ENCODE measurements around the gene SLC6A11.

Gene SLC6A11

GRCh38 chr3:10772271-10773161 is 43.5 kb upstream of the SLC6A11 start:
- Histone ChIP-seq H3K4me3 (ENCODE audit: low read depth, low read length) (no peak overlapping the region), H3K9me3 (ENCODE audit: severe bottlenecking) (peaks cover 2% of the 10 kb centered on the region), H3K27ac (no peak overlapping the region), H3K27me3 (ENCODE audit: insufficient read depth, low read depth, severe bottlenecking) (no peaks in the 10 kb centered on the region), H3K36me3 (no peaks in the 10 kb centered on the region)
- TF ChIP-seq CTCF (IDR thresholded peaks at IDR 0.05; ENCODE audit: low read depth, low read length): peak; percentile 54
- peak; percentile 53 for DNase-seq

- no peaks in the 10 kb centered on the region for H3K27me3 ChIP-seq (ENCODE audit: insufficient read depth, low read depth, severe bottlenecking)
Observed at GRCh38 chr3:10774129-10774670, 41.8 kb upstream of the SLC6A11 start.

GRCh38 chr3:10774825-10775224 is 41.2 kb upstream of the SLC6A11 start:
- Histone ChIP-seq H3K36me3 (no peaks in the 10 kb centered on the region), H3K27me3 (ENCODE audit: insufficient read depth, low read depth, severe bottlenecking) (no peaks in the 10 kb centered on the region), H3K4me3 (ENCODE audit: low read depth, low read length) (no peak overlapping the region), H3K9me3 (ENCODE audit: severe bottlenecking) (peaks cover under 1% of the 10 kb centered on the region), H3K27ac (no peak overlapping the region)
- no peak for TF ChIP-seq CTCF (IDR thresholded peaks at IDR 0.05; ENCODE audit: low read depth, low read length)
- DNase-seq: no peak

More at GRCh38 chr3:10774129-10774670, 41.8 kb upstream of the SLC6A11 start:
- no peak for DNase-seq
- H3K4me3 ChIP-seq (ENCODE audit: low read depth, low read length): no peak overlapping the region
- H3K9me3 ChIP-seq (ENCODE audit: severe bottlenecking): peaks cover 2% of the 10 kb centered on the region
- no peak for TF ChIP-seq CTCF (IDR thresholded peaks at IDR 0.05; ENCODE audit: low read depth, low read length)
- no peaks in the 10 kb centered on the region for H3K36me3 ChIP-seq
- H3K27ac ChIP-seq: no peak overlapping the region

GRCh38 chr3:10775259-10775658 is 40.8 kb upstream of the SLC6A11 start:
- no peaks in the 10 kb centered on the region for H3K27me3 ChIP-seq (ENCODE audit: insufficient read depth, low read depth, severe bottlenecking)
- no peak for TF ChIP-seq CTCF (IDR thresholded peaks at IDR 0.05; ENCODE audit: low read depth, low read length)
- no peak overlapping the region for H3K4me3 ChIP-seq (ENCODE audit: low read depth, low read length)
- no peaks in the 10 kb centered on the region for H3K9me3 ChIP-seq (ENCODE audit: severe bottlenecking)
- no peaks in the 10 kb centered on the region for H3K36me3 ChIP-seq
- no peak for DNase-seq
- H3K27ac ChIP-seq: no peak overlapping the region

GRCh38 chr3:10775828-10776227 is 40.2 kb upstream of the SLC6A11 start:
- DNase-seq: no peak
- H3K9me3 ChIP-seq (ENCODE audit: severe bottlenecking): no peaks in the 10 kb centered on the region
- H3K36me3 ChIP-seq: no peaks in the 10 kb centered on the region
- H3K4me3 ChIP-seq (ENCODE audit: low read depth, low read length): no peak overlapping the region
- no peak for TF ChIP-seq CTCF (IDR thresholded peaks at IDR 0.05; ENCODE audit: low read depth, low read length)
- no peak overlapping the region for H3K27ac ChIP-seq
- H3K27me3 ChIP-seq (ENCODE audit: insufficient read depth, low read depth, severe bottlenecking): no peaks in the 10 kb centered on the region
